HG02571 (cell line): Measurements from ENCODE around the gene GAREM1.
"Not testable (repeated sequence)": the region's sequence is repeated elsewhere in the genome, so short reads cannot be mapped to it uniquely, and the experiment has no call there.

ENCODE experiments used
- ATAC-seq: cut with Tn5 transposase; IDR thresholded peaks from one replicate; pipeline ENCODE4 v1.9.1; 2021; ENCODE audit warnings: mild to moderate bottlenecking, moderate library complexity; ENCODE audit not compliant: unreplicated experiment

Gene GAREM1

GRCh38 chr18:32371384-32371783 lies 99.3 kb downstream of the GAREM1 start:
- ATAC-seq = no peak

GRCh38 chr18:32368991-32369390 lies 101.7 kb downstream of the GAREM1 start:
- no peak for ATAC-seq

- no peak for ATAC-seq
Measured at GRCh38 chr18:32368170-32368569, 102.5 kb downstream of the GAREM1 start.

GRCh38 chr18:32366586-32367538 lies 103.8 kb downstream of the GAREM1 start:
- no peak for ATAC-seq

DNA sequence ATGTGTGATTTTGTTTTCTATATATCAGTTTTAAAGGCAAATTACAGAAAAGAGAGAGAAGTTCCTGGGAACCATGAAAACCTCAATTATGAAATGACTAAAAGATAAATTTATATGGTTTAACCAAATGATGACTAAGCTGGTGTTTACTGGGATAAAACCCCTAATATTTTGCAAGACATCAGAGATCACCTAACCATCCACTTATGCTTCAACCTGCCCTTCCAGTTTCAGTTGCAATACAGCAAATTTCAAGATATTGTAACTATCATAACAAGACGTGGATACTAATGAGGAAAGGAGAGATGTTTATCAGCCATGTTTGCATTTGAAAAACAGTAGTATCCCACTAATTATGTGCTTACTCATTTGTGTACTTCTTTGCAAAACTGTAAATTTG lies 108.2 kb downstream of the GAREM1 start:
- ATAC-seq = no peak

GRCh38 chr18:32360682-32361345 lies 109.9 kb downstream of the GAREM1 start:
- no peak for ATAC-seq

DNA sequence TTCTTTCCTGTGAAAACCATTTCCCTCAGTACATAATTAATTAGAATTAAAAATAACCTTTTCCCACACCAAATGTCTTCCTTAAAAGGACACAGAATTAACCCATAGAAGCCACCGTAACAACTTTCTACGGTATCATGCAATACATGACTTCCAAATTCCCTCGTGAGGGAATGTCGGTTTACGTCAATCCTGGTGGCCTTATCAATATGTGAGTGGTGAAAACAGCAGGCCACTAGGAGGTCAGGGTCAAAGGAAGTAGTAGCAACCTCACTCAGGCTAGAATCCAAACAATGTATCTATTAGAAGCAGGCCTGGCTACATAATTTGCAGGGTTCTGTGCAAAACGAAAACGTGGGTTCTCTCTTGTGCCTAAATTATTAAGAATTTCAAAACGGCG lies 112.2 kb downstream of the GAREM1 start:
- ATAC-seq = no peak

- no peak for ATAC-seq
Measured at GRCh38 chr18:32358075-32358474, 112.6 kb downstream of the GAREM1 start.

DNA sequence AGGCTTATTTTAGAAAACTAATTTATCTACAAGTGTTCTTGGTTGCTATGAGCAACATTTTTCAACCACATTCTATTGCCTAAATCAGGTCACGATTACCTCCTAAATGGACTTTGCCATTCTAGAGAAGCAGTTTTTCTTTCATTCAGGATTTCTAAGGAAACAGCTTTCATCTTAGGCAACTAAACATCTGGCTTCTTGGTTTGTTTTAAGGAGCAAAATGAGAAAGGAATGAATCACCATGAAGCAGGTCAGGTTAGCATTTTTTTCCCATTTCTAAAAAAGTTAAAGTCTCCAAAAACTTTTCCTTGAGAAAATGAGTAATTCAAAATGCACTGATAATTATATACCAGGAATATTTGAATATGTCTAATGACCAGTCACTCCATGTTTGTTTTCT lies 114.8 kb downstream of the GAREM1 start:
- no peak for ATAC-seq

GRCh38 chr18:32354518-32354917 lies 116.2 kb downstream of the GAREM1 start:
- ATAC-seq = no peak

GRCh38 chr18:32353257-32353656 lies 117.4 kb downstream of the GAREM1 start:
- no peak for ATAC-seq

GRCh38 chr18:32351032-32351431 lies 119.7 kb downstream of the GAREM1 start:
- no peak for ATAC-seq

GRCh38 chr18:32349728-32350395 lies 120.8 kb downstream of the GAREM1 start:
- ATAC-seq = no peak

DNA sequence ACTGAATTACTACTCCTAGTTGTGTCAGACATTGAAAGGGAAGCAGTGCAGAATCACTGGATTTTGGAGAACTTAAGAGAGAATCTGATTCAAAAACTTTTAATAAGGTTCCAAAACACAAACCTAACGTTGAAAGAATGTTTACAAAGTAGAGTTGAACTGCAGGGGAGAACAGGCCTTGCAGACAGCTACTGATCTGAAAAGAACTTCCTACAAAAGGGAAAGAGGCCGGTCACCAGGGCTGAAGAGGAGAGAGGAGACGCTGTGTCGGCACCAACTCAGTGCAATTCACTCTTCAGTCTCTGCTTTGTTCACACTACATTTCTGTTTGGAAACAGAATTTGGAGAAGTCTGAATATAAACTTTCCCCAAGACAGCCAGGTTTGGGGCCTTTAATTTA lies 124.0 kb downstream of the GAREM1 start:
- no peak for ATAC-seq

- ATAC-seq = no peak
Measured at GRCh38 chr18:32343634-32344033, 127.0 kb downstream of the GAREM1 start.

- ATAC-seq = not testable (repeated sequence)
Measured at GRCh38 chr18:32341112-32341511, 129.6 kb downstream of the GAREM1 start.

DNA sequence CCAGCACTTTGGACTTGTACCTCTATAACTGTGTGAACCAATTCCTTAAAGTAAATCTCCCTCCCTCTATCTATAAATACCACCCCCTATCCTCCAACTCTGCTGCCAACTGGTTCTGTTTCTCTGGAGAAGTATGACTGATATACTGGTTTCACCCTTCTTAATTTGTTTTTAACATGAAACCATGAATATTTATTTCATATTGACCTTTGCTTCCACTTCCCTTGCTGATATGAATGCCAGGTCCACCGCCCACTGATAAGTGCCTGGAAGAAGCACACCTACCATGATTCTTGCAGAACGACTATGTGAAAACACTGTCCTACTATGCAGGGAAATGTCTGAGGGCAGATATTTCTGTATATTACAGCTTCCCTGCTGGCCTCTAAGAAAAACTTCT lies 131.6 kb downstream of the GAREM1 start:
- ATAC-seq = no peak

DNA sequence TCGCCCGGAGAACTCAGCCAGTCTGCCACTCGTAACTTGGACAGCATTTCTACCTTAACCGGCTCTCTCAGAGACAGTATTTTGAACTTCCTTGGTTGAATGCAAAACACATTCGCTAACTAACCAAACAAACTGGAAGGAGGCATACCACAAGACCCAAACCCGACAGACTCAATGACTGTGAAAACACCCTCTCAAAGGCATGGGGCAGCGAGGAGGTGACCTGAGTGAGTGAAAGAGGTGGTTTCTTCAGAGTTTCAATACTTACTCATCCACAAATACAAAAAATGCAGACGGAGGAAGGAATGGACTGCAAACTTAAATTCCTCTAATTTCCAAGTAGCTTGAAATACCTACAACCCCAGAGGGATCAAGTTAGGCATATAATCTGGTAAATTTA lies 132.9 kb downstream of the GAREM1 start:
- no peak for ATAC-seq

DNA sequence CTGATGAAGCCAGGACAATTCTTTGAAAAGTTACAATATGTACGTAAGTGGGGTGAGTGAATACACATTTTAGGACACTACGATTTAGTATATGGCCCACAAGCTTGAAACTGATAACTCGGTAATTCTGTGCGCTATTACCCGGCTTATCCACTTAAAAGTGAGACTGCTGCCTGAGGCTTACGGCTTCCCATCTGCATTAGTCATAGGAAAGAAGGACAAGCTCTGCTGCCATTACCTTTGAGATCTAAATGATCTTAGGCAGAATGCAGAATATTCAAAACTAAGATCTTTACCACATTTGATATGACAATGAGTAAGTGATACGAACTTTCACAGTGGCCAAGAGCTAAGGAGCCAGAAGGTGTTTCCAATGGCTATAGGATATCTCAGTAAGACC lies 133.3 kb downstream of the GAREM1 start:
- ATAC-seq = no peak

- no peak for ATAC-seq
Measured at GRCh38 chr18:32335228-32335627, 135.5 kb downstream of the GAREM1 start.

DNA sequence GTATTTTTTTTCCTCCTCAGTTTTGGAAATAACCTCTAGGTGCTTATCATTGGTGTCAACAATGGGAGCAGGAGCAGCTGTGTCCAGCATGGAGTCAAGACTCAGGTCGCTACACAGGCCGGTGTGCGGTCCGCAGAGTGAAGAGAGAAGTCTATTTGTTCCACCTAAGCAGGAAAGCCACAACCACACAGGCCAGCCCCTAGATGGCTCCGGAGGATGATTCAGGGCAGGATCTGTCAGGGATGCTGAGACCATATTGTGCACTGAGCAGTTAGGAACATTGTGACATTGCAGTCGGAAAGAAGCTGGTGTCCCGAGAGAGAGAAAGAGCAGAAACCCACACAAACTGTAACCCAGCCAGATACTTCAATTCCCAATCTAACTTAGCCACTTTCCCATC lies 136.9 kb downstream of the GAREM1 start:
- ATAC-seq = no peak

GRCh38 chr18:32332708-32333107 lies 138.0 kb downstream of the GAREM1 start:
- no peak for ATAC-seq
